SU-DHL-6 (cell line): Measurements from ENCODE around the gene PRKCZ.

Source experiments
- H2AFZ ChIP-seq: fragments of 200-600 bp; sonication (generic); 2 replicates; pipeline ENCODE4 v1.6.1; 2014; ENCODE audit warnings: low read depth, mild to moderate bottlenecking, moderate library complexity, mixed read lengths, antibody characterized with exemption, low read length; ENCODE audit not compliant: severe bottlenecking
- H3F3A ChIP-seq: fragments of 200-600 bp; shearing (Covaris generic); 2 replicates; pipeline ENCODE4 v1.6.0; 2016; ENCODE audit warnings: antibody characterized with exemption, mild to moderate bottlenecking; ENCODE audit not compliant: insufficient read depth
- H3K27ac ChIP-seq: fragments of 200-600 bp; sonication (generic); 2 replicates; pipeline ENCODE4 v1.5.1; 2016; ENCODE audit warnings: low read depth, mild to moderate bottlenecking, low read length, moderate library complexity, mixed read lengths
- H3K27me3 ChIP-seq: fragments of 200-600 bp; sonication (generic), shearing (Covaris generic); 2 replicates; pipeline ENCODE4 v1.6.0; 2014; ENCODE audit warnings: mild to moderate bottlenecking, low read length
- H3K36me3 ChIP-seq: fragments of 200-600 bp; sonication (generic); 2 replicates; pipeline ENCODE4 v1.6.1; 2014; ENCODE audit warnings: mild to moderate bottlenecking, low read length, mixed read lengths
- H3K4me2 ChIP-seq: fragments of 300-600, 200-600 bp; shearing (Covaris generic), sonication (generic); 2 replicates; pipeline ENCODE4 v1.6.0; 2014; ENCODE audit warnings: low read length, low read depth, mild to moderate bottlenecking; ENCODE audit not compliant: poor library complexity, severe bottlenecking
- H3K4me3 ChIP-seq: fragments of 200-600 bp; sonication (generic); 2 replicates; pipeline ENCODE4 v1.5.1; 2014; ENCODE audit warnings: antibody characterized with exemption, low read length, mild to moderate bottlenecking, mixed read lengths; ENCODE audit not compliant: insufficient read depth, poor library complexity, severe bottlenecking
- H3K79me2 ChIP-seq: fragments of 200-600 bp; sonication (generic); 2 replicates; pipeline ENCODE4 v1.6.1; 2014; ENCODE audit warnings: mild to moderate bottlenecking, low read length, moderate library complexity; ENCODE audit not compliant: insufficient read depth
- H3K9ac ChIP-seq: fragments of 200-600 bp; sonication (generic); 2 replicates; pipeline ENCODE4 v1.7.0; 2014; ENCODE audit warnings: mild to moderate bottlenecking, low read length
- H3K9me2 ChIP-seq: fragments of 200-600 bp; sonication (generic); replicated peaks from 2 replicates; pipeline ENCODE4 v1.6.1; 2014; ENCODE audit warnings: low read length; ENCODE audit not compliant: insufficient read depth
- H3K9me3 ChIP-seq: fragments of 200-600 bp; sonication (generic); 2 replicates; pipeline ENCODE4 v1.6.1; 2014; ENCODE audit warnings: low read length, mixed read lengths; ENCODE audit not compliant: insufficient read depth
- H4K20me1 ChIP-seq: fragments of 200-600 bp; sonication (generic); 2 replicates; pipeline ENCODE4 v1.6.1; 2014; ENCODE audit warnings: low read depth, mild to moderate bottlenecking, antibody characterized with exemption, low read length, moderate library complexity, mixed read lengths
- EZH2phosphoT487 ChIP-seq: fragments of 200-600 bp; sonication (generic), shearing (Covaris generic); conservative IDR thresholded peaks from 2 replicates; pipeline ENCODE4 v1.6.1; 2018; ENCODE audit warnings: mild to moderate bottlenecking, antibody characterized with exemption, low read length, moderate library complexity, mixed read lengths
- TF ChIP-seq, protein P1 (sequence below): fragments of 200-600 bp; sonication (generic); IDR thresholded peaks from one replicate; pipeline ENCODE4 v1.5.1; 2017; ENCODE audit warnings: antibody characterized with exemption, mild to moderate bottlenecking, low read length, moderate library complexity; ENCODE audit not compliant: insufficient read depth, poor library complexity, severe bottlenecking

Gene PRKCZ

DNA sequence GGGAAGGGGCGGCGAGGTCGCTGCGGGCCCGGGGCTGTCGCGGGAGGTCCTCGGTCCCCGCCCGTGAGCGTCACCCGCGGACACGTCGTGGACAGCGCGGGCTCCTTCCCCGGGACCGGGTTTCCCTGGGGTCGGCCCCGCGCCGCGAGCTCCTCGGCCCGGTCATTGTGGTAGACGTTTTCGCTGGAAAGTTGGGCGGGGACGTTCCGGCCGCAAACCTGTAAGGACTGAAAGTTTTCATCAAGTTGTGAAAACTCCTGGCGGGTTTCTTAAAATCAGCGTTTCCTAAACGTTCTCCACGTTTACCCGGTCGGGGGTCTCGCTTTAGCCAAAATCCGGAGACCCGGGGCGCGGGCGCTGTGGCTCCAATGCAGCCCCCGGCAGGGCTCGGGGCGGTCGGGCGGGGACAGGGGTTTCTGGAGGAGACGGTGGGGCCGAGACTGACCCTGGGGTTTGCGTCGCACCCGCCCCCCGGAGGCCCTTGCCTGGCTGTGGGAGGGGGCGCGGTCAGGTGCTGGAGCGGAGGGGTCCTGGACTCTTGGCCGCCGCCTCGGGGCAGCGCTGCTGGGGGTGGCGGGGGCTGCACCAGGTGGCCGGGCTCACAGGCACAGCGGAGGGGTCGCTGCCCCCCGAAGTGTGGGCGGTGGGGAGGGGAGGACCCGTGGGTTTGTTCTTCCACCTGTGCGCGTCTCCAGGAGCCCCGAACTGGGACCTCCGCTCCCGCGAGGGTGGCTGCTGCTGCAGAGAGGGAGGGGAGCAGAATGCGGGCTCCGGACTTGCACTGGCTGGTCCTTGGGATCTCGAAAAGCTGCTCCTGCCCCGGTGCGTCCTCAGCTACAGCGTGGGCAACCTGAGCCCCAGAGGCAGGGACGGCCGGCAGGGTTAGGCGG lies 827 bp downstream of the PRKCZ start:
- Histone ChIP-seq H4K20me1 (no peaks in the 10 kb centered on the region), H3F3A (no peaks in the 10 kb centered on the region), H3K27ac (no peak overlapping the region), H3K36me3 (no peaks in the 10 kb centered on the region), H3K4me2 (no peak overlapping the region), H3K9ac (no peak overlapping the region), H3K9me2 (no peaks in the 10 kb centered on the region), H2AFZ (no peak overlapping the region), H3K79me2 (no peaks in the 10 kb centered on the region), H3K27me3 (no peaks in the 10 kb centered on the region), H3K9me3 (no peaks in the 10 kb centered on the region), H3K4me3 (no peak overlapping the region)
- TF ChIP-seq EZH2phosphoT487: no peak
- TF ChIP-seq, protein P1, sequence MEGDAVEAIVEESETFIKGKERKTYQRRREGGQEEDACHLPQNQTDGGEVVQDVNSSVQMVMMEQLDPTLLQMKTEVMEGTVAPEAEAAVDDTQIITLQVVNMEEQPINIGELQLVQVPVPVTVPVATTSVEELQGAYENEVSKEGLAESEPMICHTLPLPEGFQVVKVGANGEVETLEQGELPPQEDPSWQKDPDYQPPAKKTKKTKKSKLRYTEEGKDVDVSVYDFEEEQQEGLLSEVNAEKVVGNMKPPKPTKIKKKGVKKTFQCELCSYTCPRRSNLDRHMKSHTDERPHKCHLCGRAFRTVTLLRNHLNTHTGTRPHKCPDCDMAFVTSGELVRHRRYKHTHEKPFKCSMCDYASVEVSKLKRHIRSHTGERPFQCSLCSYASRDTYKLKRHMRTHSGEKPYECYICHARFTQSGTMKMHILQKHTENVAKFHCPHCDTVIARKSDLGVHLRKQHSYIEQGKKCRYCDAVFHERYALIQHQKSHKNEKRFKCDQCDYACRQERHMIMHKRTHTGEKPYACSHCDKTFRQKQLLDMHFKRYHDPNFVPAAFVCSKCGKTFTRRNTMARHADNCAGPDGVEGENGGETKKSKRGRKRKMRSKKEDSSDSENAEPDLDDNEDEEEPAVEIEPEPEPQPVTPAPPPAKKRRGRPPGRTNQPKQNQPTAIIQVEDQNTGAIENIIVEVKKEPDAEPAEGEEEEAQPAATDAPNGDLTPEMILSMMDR: no peak

DNA sequence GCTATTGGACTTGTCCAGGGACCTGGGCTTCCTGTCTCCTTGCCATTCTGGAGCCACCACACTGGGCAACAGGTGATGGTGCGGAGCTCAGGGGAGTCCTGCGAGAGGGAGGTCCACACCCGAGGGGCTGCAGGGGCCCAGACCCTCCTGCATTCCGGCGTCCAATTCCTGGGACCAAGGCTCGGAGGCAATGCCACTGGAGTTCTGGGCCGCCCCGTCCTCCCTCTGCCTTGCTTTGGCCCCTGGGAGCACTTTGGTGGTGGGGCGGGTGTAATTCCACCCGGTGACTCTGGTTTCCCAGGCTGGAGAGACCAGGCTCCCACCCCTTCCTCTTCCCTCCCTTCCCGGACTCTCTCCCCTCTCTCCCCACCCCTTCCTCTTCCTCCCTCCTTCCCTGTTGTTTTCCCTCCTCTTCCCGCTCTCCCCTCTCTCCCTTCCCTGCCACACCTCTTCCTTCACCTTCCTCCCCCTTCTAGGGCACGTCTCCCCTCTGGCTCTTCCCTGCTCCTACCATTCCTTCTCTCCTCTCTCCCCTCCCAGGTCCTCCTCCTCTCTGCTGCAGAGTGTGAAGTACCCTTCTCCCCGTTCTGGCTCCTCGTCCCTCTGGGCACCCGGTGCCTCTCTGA lies 2.0 kb downstream of the PRKCZ start:
- TF ChIP-seq EZH2phosphoT487: no peak
- TF ChIP-seq, protein P1: no peak
- H3K9me3 ChIP-seq: no peaks in the 10 kb centered on the region
- no peak overlapping the region for H3K27ac ChIP-seq
- H3K27me3 ChIP-seq: no peaks in the 10 kb centered on the region
- no peaks in the 10 kb centered on the region for H3K9me2 ChIP-seq
- no peaks in the 10 kb centered on the region for H3K36me3 ChIP-seq
- H2AFZ ChIP-seq: no peak overlapping the region
- no peak overlapping the region for H3K9ac ChIP-seq
- H3K4me2 ChIP-seq: no peak overlapping the region
- no peaks in the 10 kb centered on the region for H3K79me2 ChIP-seq
- no peaks in the 10 kb centered on the region for H3F3A ChIP-seq
- no peak overlapping the region for H3K4me3 ChIP-seq
- no peaks in the 10 kb centered on the region for H4K20me1 ChIP-seq

DNA sequence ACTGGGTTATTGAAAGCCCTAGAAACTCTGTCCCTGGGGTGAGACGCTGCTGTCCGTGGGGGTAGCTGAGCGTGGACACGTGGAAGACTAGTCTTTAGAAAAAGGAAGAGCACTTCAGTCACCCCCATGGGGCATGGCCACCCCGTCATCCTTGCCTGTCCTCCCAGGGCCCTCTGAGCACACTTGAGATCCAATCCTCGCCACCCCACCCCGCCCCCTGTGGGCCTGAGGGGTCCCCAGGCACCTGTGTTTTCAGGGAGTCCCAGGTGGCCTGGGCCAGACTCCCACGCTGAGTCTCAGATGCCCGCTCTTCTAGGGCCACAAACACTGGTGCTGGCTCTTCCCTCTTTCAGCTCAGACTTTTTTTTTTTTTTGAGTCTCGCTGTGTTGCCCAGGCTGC lies 2.5 kb downstream of the PRKCZ start:
- no peak overlapping the region for H3K4me2 ChIP-seq

More for the DNA sequence above, 2.5 kb downstream of the PRKCZ start:
- Histone ChIP-seq H2AFZ (no peak overlapping the region), H3F3A (no peaks in the 10 kb centered on the region), H3K9me3 (no peaks in the 10 kb centered on the region), H3K9me2 (no peaks in the 10 kb centered on the region), H3K79me2 (no peaks in the 10 kb centered on the region), H3K27ac (no peak overlapping the region), H3K9ac (no peak overlapping the region), H3K36me3 (no peaks in the 10 kb centered on the region), H3K27me3 (no peaks in the 10 kb centered on the region), H3K4me3 (no peak overlapping the region), H4K20me1 (no peaks in the 10 kb centered on the region)
- TF ChIP-seq EZH2phosphoT487: no peak
- TF ChIP-seq, protein P1: no peak
